Ishikawa (cell line): ENCODE measurements around the gene CAMTA1.

Experiments used
- CEBPB ChIP-seq: IDR thresholded peaks from 2 replicates; pipeline ENCODE4 v1.6.1; 2012
- CREB1 ChIP-seq: IDR thresholded peaks from 2 replicates; pipeline ENCODE4 v1.6.1; 2012; ENCODE audit warnings: low read depth
- EGR1 ChIP-seq: IDR thresholded peaks from 2 replicates; pipeline ENCODE4 v1.6.1; 2012
- EP300 ChIP-seq: IDR thresholded peaks from 2 replicates; pipeline ENCODE4 v1.6.1; 2012; ENCODE audit warnings: borderline replicate concordance
- FOXM1 ChIP-seq: IDR thresholded peaks from 2 replicates; pipeline ENCODE4 v1.6.1; 2012; ENCODE audit warnings: low read depth, borderline replicate concordance
- MAX ChIP-seq: IDR thresholded peaks from 2 replicates; pipeline ENCODE4 v1.6.1; 2012
- NFIC ChIP-seq: IDR thresholded peaks from 2 replicates; pipeline ENCODE4 v1.6.1; 2012
- RAD21 ChIP-seq: IDR thresholded peaks from 2 replicates; pipeline ENCODE4 v1.6.1; 2012; ENCODE audit warnings: low read depth
- REST ChIP-seq: IDR thresholded peaks from 2 replicates; pipeline ENCODE4 v1.6.1; 2012; ENCODE audit warnings: low read depth, mild to moderate bottlenecking
- TAF1 ChIP-seq: IDR thresholded peaks from 2 replicates; pipeline ENCODE4 v1.6.1; 2012; ENCODE audit warnings: low read depth, mild to moderate bottlenecking
- TCF12 ChIP-seq: IDR thresholded peaks from 2 replicates; pipeline ENCODE4 v1.6.1; 2012; ENCODE audit warnings: low read depth
- TEAD4 ChIP-seq: IDR thresholded peaks from 2 replicates; pipeline ENCODE4 v1.6.1; 2012
- YY1 ChIP-seq: IDR thresholded peaks from 2 replicates; pipeline ENCODE4 v1.6.1; 2012; ENCODE audit warnings: low read depth
- ZBTB7A ChIP-seq: IDR thresholded peaks from 2 replicates; pipeline ENCODE4 v1.6.1; 2012; ENCODE audit warnings: low read depth
- TF ChIP-seq, protein P1 (sequence below): IDR thresholded peaks from 2 replicates; pipeline ENCODE4 v1.6.1; 2012

CAMTA1 gene

DNA sequence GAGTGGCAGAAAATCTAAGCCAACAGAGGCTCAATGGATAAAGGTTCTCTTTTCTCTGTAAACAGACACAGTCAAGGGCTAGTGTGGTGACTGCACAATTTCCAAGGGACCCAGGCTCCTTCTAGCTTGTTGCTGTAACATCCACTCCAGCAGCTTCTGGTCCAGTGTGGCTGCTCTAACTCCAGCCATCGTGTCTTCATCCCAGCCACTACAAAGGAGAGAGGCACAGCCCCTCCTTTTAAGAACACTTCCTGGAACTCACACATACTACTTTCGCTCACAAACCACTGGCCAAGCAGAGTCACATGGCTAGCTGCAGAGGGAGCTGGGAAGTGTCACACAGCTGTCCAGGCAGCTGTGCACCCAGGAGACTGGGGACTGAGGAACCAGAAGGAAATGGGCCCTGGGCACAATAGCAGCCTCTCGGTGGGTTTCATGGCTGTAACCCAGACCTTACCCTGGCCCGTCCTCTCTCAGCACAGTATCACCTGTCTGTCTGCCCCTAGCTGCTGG is 797.3 kb downstream of the CAMTA1 start:
- TF ChIP-seq REST (no peak), RAD21 (no peak), EP300 (no peak), CEBPB (no peak), CREB1 (no peak), TEAD4 (no peak), FOXM1 (no peak), TCF12 (no peak), YY1 (no peak), MAX (no peak), ZBTB7A (no peak), NFIC (no peak), EGR1 (no peak), TAF1 (no peak)
- TF ChIP-seq, protein P1, sequence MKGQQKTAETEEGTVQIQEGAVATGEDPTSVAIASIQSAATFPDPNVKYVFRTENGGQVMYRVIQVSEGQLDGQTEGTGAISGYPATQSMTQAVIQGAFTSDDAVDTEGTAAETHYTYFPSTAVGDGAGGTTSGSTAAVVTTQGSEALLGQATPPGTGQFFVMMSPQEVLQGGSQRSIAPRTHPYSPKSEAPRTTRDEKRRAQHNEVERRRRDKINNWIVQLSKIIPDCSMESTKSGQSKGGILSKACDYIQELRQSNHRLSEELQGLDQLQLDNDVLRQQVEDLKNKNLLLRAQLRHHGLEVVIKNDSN = no peak

GRCh38 chr1:7583291-7584096 is 798.2 kb downstream of the CAMTA1 start:
- TF ChIP-seq REST (no peak), CREB1 (no peak), ZBTB7A (no peak), TCF12 (no peak), EP300 (no peak), NFIC (no peak), YY1 (no peak), RAD21 (no peak), FOXM1 (no peak)
- TF ChIP-seq, protein P1 = no peak

DNA sequence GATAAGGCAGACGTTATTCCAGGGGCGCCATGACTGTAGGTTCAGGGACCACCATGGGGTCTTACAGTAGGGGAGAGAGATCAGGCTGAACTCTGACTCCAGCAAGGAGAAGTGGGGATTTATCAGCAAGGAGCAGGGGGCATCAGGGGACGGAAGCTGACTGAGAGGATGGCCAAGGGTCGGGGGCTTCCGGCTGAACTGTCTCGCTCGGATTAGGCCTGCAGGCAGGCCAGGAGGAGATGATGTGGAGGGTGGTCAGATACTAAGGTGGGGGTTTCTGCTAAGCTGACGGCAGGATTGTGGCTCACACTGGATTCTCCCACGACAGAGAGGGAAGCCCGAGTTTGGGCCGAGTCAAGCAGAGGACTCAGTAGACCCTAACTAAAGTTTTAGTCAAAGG is 798.9 kb downstream of the CAMTA1 start:
- TF ChIP-seq RAD21 (no peak), EP300 (no peak), FOXM1 (no peak), MAX (no peak), TAF1 (no peak), TCF12 (no peak), YY1 (no peak), CREB1 (no peak), TEAD4 (no peak), EGR1 (no peak), NFIC (no peak), REST (no peak), CEBPB (no peak), ZBTB7A (no peak)
- TF ChIP-seq, protein P1 = no peak

DNA sequence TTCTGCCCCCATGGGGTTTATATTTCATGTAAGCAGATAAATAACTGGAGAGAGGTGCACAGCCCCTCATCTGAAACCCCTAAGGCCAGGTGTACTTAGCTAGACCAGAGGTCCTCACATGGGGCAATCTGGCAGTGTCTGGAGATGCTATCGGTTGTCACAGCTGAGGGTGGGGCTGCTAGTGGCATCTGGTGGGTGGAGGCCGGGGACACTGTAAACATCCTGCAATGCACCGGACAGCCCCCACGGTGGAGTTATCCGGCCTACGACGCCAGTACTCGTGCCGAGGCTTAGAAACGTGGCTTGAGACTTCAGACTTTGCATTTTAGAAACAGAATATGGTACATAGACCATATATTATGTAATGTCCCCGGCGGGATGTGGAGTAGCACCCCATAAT is 799.4 kb downstream of the CAMTA1 start:
- TF ChIP-seq ZBTB7A (no peak), EP300 (no peak), CEBPB (no peak), FOXM1 (no peak), REST (no peak), YY1 (no peak), TAF1 (no peak), RAD21 (no peak), TCF12 (no peak), CREB1 (no peak), NFIC (no peak), EGR1 (no peak), MAX (no peak), TEAD4 (no peak)
- TF ChIP-seq, protein P1 = no peak
